HG02571 (cell line): ENCODE data around the gene SCNN1A.

ENCODE experiments used
- ATAC-seq: cut with Tn5 transposase; IDR thresholded peaks from one replicate; pipeline ENCODE4 v1.9.1; 2021; ENCODE audit warnings: mild to moderate bottlenecking, moderate library complexity; ENCODE audit not compliant: unreplicated experiment

SCNN1A gene

DNA sequence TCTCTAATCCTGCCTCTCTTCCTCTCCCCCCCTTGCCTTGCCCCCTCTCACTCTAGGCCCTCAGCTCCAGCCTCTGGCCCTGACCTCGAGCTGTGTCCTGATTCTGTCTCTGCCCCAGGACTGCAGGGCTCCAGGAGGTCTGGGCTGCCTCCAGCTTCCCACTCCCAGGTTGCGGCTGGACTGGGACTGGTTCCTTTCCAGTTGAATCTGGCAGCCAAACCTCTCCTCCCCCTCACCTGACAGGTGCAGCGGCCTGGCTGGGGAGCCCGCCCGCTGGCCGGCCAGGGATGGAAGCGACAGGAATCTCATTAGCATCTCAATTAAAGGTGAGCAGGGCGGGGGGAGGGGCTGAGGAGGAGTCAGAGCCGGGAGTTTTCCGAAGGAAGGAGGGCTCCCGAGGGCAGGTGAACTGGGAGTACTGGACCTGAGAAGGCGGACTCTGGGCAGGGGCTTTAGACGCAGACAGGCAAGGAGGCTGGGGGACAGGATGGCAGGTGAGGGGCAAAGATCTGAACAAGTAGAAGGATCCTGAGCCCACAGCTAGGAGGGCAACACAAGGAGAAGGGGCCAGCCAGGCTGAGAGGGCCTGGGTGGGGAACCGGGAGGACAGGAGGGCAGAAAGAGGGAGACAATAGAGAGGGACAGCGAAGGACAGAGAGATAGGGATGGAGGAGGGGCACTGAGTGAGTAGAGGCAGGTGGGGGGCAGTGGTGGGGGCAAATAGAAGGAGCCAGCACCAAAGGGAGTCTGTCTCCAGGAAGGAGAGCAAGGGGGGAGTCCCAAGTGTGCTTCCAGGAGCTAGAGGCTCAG is at the start of gene SCNN1A:
TSS of gene SCNN1A (minus strand) at position 295 of the 810 bp plus-strand sequence. CDS start 780 bp downstream, outside the sequence.
- no peak for ATAC-seq

DNA sequence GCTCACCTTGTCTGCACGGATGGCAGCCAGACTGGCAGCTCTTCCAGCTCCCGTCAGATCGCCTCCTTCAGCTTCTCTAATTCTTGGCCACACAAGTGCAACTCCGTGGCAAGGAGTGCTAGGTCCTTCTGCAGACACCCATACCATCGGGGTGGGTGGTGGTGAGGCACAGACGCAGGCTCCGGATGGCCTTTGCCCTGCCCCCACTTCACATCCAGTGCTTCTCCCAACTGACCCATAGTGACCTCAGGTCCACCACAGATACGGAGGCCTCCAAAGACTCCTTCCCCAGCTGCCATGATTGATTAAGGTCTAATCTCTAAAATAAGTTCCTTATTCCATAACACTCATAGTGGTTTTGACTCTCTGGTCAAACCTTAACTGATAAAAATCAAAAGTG is 49.5 kb upstream of the SCNN1A start:
- ATAC-seq: no peak

- no peak for ATAC-seq
Observed at GRCh38 chr12:6424008-6424347, 48.6 kb upstream of the SCNN1A start.

GRCh38 chr12:6423267-6424007 is 48.1 kb upstream of the SCNN1A start:
- no peak for ATAC-seq

- no peak for ATAC-seq
Observed at GRCh38 chr12:6420364-6420763, 45.0 kb upstream of the SCNN1A start.

GRCh38 chr12:6418796-6419195 is 43.4 kb upstream of the SCNN1A start:
- ATAC-seq: no peak

DNA sequence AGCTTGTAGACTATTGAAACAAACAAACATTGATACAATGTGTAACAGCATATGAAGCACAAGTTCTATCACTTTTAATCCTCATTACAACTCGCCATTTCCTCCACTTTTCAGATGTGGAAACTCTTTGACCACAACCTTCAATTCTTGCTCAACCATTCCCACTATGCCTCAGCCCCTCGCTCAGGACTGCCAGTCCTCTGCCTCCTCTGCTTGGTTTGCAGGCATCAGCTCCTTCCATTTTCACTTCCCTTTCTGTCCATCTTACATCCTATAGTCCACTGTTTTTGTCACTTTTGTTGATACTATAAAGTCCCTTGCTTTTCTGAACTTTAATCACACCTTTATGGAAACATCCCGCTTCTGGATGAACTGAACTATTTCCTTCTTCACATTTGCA is 41.2 kb upstream of the SCNN1A start:
- ATAC-seq: no peak

GRCh38 chr12:6407236-6407954 is 32.0 kb upstream of the SCNN1A start:
- no peak for ATAC-seq

DNA sequence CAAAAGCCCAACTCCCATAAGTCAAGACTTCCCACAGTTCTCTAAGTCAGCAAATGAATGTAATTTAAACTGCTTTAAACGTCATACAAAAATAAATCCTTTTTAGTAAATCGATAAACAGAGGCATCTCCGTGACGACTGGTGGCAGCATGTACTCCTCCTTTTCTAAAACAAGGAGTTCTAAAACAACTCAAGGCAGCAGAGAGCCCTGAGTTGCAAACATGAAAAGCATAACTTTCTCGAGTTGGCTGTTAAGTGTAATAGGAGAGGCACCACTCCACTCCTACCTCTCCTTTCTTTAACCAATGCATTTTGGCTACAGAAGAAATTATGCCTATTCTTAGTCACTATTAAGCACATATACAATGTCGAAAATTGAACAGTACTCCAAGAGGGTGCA is 30.6 kb upstream of the SCNN1A start:
- ATAC-seq: no peak

DNA sequence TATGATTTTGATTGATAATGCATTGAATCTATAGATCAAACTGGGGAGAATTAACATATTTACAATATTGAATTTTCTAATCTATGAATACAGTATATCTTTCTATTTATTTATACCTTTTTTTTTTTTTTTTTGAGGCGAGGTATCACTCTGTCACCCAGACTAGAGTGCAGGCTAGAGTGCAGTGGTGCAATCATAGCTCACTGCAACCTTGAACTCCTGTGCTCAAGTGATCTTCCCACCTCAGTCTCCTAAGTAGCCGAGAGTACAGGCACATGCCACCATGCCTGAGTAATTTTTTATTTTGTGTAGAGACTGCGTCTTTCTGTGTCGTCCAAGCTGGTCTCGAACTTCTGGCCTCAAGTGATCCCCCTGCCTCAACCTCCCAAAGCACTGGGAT is 29.0 kb upstream of the SCNN1A start:
- ATAC-seq: no peak

GRCh38 chr12:6399884-6400644 is 24.7 kb upstream of the SCNN1A start:
- ATAC-seq: no peak

DNA sequence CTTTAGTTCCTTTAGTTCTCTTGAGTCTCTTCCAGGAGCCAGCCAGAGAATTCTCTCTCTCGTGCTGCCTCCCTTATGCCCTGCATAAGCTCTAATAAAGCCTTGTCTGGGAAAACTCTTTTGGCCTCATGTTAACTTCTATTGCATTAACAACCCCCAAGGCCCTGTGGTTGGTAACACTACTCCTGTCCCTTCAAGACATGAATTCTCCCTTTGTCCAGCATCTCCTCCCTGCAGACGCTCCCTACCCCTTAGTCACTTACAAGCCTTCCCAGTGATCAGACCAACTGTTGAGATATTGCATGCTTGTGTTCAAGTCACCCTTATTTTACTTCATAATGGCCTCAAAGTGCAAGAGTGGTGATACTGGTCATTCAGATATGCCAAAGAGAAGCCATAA is 20.7 kb upstream of the SCNN1A start:
- ATAC-seq: no peak

GRCh38 chr12:6394398-6394797 is 19.0 kb upstream of the SCNN1A start:
- ATAC-seq: no peak

DNA sequence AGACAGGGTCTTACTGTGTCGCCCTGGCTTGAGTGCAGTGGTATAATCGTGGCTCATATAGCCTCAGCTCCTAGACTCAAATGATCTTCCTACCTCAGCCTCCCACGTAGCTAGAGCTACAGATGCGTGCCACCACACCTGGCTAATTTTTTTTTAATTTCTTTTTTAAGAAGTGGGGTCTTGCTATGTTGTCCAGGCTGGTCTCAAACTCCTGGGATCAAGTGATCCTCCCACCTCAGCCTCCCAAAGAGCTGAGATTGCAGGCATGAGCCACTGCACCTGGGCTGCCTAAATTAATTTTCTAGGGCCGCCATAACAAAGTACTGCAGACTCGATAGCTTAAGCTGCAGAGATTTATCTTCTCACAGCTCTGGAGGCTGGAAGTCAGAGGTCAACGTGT is 17.7 kb upstream of the SCNN1A start:
- ATAC-seq: no peak

GRCh38 chr12:6392504-6392903 is 17.1 kb upstream of the SCNN1A start:
- ATAC-seq: no peak

GRCh38 chr12:6391013-6391412 is 15.7 kb upstream of the SCNN1A start:
- no peak for ATAC-seq

- ATAC-seq: no peak
Observed at GRCh38 chr12:6390084-6390799, 14.9 kb upstream of the SCNN1A start.

DNA sequence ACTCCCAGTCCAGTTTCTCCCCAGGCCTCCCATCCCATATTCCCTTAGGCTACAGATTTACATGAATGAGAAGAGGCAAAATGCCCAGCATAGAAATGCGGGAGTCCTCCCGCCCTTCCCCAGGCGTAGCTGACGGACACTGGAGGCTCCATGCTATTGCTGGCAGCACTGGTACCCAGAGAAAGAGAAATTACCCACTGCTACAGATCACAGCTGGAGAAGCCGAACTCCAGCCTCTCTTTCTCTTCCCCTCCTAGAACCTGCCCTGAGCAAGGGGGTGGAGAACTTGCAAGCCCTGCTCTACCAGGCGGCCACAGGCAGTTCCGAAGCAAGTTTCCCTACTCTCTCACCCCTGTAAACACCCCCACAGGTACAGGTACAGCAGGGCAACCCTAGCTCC is 12.2 kb upstream of the SCNN1A start:
- ATAC-seq: no peak

DNA sequence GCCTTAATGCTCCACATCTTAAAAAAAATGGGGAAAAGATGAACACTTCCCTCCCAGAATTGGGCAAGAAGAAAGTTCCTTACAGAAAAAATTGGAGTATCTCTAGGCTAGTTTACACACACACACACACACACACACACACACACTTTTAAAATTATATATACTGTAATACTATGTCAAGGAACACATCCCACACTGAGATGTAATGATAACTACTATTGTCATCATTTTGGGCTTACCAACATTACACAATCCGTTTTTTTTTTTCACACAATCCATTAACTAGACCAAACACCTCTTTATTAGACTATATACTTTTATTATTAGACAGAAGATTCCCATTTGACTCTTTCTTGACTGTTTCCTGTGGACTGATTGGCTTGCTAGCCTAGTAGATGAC is 11.1 kb upstream of the SCNN1A start:
- ATAC-seq: no peak

DNA sequence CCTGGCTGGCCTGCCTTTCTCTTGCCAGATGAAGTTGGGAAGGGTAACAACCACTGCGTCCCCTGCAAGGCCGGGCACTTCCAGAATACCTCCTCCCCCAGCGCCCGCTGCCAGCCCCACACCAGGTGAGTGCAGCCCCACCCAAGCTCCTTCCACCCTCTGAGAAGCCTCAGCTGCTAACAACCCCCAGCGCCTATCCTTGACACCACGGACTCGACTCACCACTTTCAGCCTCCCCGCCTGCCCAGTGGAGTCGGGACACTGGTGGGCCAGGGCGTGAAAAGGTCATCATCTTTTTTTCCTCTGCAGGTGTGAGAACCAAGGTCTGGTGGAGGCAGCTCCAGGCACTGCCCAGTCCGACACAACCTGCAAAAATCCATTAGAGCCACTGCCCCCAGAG is 10.7 kb upstream of the SCNN1A start:
- ATAC-seq: no peak
